Natural killer cell (primary cell): ENCODE data around the gene GLE1. TPM values are rescaled to one million over a fixed set of nuclear protein-coding genes. Genes with fewer than 3 reads are reported as not detected.
"Not testable (repeated sequence)": the region's sequence is repeated elsewhere in the genome, so short reads cannot be mapped to it uniquely, and the experiment has no call there.

Experiments
- ATAC-seq, 3 donors: fragments of 150-1000 bp in 2 of 3; fragments of 200-7000 bp in 1 of 3; cut with Tn5 transposase; 1 replicate in 1 of 3; 2 replicates in 2 of 3; pipeline ENCODE4 v1.10.0; 2021; ENCODE audit warnings: mild to moderate bottlenecking in 2 of 3, moderate library complexity in 2 of 3
- DNase-seq, 2 donors: peaks; one replicate each; pipeline versions ENCODE4 v3.0.0 to v3.0.0-alpha.2; 2013 to 2021; ENCODE audit warnings: mixed read lengths in 1 of 2
- H3K27ac ChIP-seq: one replicate; pipeline ENCODE4 v1.5.1; 2013; ENCODE audit warnings: mild to moderate bottlenecking, low read length
- H3K27me3 ChIP-seq: one replicate; pipeline ENCODE4 v1.6.1; 2013; ENCODE audit warnings: low read length; ENCODE audit not compliant: control insufficient read depth, insufficient read depth
- H3K36me3 ChIP-seq: one replicate; pipeline ENCODE4 v1.6.1; 2013; ENCODE audit warnings: low read length; ENCODE audit not compliant: control insufficient read depth, insufficient read depth
- H3K4me1 ChIP-seq: one replicate; pipeline ENCODE4 v1.6.1; 2013; ENCODE audit warnings: low read length; ENCODE audit not compliant: control insufficient read depth, insufficient read depth
- H3K4me3 ChIP-seq: one replicate; pipeline ENCODE4 v1.5.1; 2013; ENCODE audit warnings: low read length
- H3K9me3 ChIP-seq: one replicate; pipeline ENCODE4 v1.6.1; 2013; ENCODE audit warnings: low read length; ENCODE audit not compliant: control insufficient read depth, insufficient read depth
- H3K27ac Mint-ChIP-seq, 2 donors: one replicate each; pipeline ENCODE4 v1.8.0; 2022; ENCODE audit warnings: mild to moderate bottlenecking in 2 of 2, mixed read lengths in 2 of 2, moderate library complexity in 1 of 2
- H3K27me3 Mint-ChIP-seq, 2 donors: one replicate each; pipeline ENCODE4 v1.8.0; 2022; ENCODE audit warnings: low read depth in 2 of 2, mixed read lengths in 2 of 2
- H3K36me3 Mint-ChIP-seq: one replicate; pipeline ENCODE4 v1.8.0; 2022; ENCODE audit warnings: mixed read lengths
- H3K4me1 Mint-ChIP-seq, 2 donors: one replicate each; pipeline ENCODE4 v1.8.0; 2022; ENCODE audit warnings: mixed read lengths in 2 of 2
- H3K4me3 Mint-ChIP-seq: one replicate; pipeline ENCODE4 v1.8.0; 2022; ENCODE audit warnings: mild to moderate bottlenecking, moderate library complexity, mixed read lengths
- H3K9me3 Mint-ChIP-seq, 2 donors: one replicate each; pipeline ENCODE4 v1.8.0; 2022; ENCODE audit warnings: mixed read lengths in 2 of 2
- WGBS: methylation state at CpG from one replicate; pipeline ENCODE4 v1.1.7; 2013; ENCODE audit warnings: missing lambda C conversion rate; ENCODE audit not compliant: insufficient coverage; 5-methylcytosine and 5-hydroxymethylcytosine counted together
- intact Hi-C: fragments of 100-400 bp; cut with micrococcal nuclease; formaldehyde crosslinking; loops from one replicate; pipeline ENCODE4 v1.14.2; 2022
- total RNA-seq, 4 donors: library from RNA; stranded (reverse); fragments of 120-200 nt in 1 of 4; gene quantifications; one replicate each; pipeline versions ENCODE4 v1.2.3 to v1.2.4, GENCODE V29; 2013 to 2022
- TF ChIP-seq, protein P1 (sequence below): fragments of 200-600 bp; IDR thresholded peaks from one replicate; pipeline ENCODE4 v1.8.0; 2022; ENCODE audit warnings: antibody characterized with exemption

The GLE1 gene
- total RNA-seq, 3 donors from 2014 or later (not counting 1 experiment from before 2014, with no cell fraction given) = 21.2 to 33.3 (median 23.3) TPM

DNA sequence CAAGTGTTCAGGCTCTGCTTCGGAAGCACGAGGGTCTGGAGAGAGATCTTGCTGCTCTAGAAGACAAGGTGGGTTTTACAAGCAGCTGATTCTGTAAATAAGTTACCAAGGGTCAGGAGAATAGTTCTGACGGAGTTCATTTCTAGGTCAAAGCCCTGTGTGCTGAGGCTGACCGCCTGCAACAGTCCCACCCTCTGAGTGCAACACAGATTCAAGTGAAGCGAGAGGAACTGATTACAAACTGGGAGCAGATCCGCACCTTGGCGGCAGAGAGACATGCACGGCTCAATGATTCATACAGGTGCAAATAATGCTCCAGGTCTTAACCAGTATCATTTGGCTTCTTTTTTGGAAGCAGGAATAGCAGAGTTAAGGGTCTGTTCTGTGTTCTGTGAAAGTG, 72.7 kb downstream of the GLE1 start:
- no peak for ATAC-seq
- peaks cover 83% of the 10 kb centered on the region for H3K36me3 ChIP-seq
- DNase-seq = no peak
- no peaks in the 10 kb centered on the region for H3K4me1 ChIP-seq
- Mint-ChIP-seq H3K9me3 (no peaks in the 10 kb centered on the region), H3K27me3 (no peaks in the 10 kb centered on the region), H3K4me3 (no peak overlapping the region), H3K36me3 (peaks cover 38% of the 10 kb centered on the region), H3K27ac (no peak overlapping the region), H3K4me1 (peaks cover 5 to 8% of the 10 kb centered on the region in 2 donors)
- TF ChIP-seq, protein P1, sequence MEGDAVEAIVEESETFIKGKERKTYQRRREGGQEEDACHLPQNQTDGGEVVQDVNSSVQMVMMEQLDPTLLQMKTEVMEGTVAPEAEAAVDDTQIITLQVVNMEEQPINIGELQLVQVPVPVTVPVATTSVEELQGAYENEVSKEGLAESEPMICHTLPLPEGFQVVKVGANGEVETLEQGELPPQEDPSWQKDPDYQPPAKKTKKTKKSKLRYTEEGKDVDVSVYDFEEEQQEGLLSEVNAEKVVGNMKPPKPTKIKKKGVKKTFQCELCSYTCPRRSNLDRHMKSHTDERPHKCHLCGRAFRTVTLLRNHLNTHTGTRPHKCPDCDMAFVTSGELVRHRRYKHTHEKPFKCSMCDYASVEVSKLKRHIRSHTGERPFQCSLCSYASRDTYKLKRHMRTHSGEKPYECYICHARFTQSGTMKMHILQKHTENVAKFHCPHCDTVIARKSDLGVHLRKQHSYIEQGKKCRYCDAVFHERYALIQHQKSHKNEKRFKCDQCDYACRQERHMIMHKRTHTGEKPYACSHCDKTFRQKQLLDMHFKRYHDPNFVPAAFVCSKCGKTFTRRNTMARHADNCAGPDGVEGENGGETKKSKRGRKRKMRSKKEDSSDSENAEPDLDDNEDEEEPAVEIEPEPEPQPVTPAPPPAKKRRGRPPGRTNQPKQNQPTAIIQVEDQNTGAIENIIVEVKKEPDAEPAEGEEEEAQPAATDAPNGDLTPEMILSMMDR = no peak
- H3K4me3 ChIP-seq = no peak overlapping the region
- no peak overlapping the region for H3K27ac ChIP-seq
- intact Hi-C loops = no loop called here
- H3K9me3 ChIP-seq = no peaks in the 10 kb centered on the region
- WGBS = 97% methylated on average over 8 of the region's 8 CpGs
- H3K27me3 ChIP-seq = no peaks in the 10 kb centered on the region

DNA sequence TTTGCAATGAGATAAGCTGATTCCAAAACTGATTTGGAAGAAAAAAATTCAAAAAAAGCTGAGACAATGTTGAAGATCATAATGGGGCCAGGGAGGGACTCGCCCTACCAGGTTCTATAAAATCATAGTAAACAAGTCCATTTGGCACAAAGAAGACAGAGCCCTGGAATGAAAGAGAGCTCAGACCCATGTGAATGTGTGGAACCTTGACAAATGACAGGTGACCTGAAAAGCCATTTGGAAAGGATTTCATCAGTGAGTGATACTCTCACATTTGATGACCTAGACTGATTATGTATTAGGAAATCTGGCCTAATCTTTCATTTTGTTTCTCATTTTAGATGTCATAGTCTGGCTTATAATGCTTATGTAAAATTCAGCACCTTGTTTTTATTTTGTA, 74.7 kb downstream of the GLE1 start:
- H3K27me3 ChIP-seq = no peaks in the 10 kb centered on the region
- TF ChIP-seq, protein P1 = no peak
- intact Hi-C loops = no loop called here
- DNase-seq (no peak), ATAC-seq (no peak)
- Mint-ChIP-seq H3K4me3 (no peak overlapping the region), H3K4me1 (no peaks in the 10 kb centered on the region), H3K27ac (peak overlapping the region; percentile 57 to 60), H3K9me3 (no peaks in the 10 kb centered on the region), H3K36me3 (peaks cover 54% of the 10 kb centered on the region), H3K27me3 (no peaks in the 10 kb centered on the region)
- no peak overlapping the region for H3K27ac ChIP-seq
- H3K9me3 ChIP-seq = no peaks in the 10 kb centered on the region
- H3K4me1 ChIP-seq = no peaks in the 10 kb centered on the region
- peaks cover 96% of the 10 kb centered on the region for H3K36me3 ChIP-seq
- no peak overlapping the region for H3K4me3 ChIP-seq
- 100% methylated on average over 1 of the region's 1 CpG for WGBS

DNA sequence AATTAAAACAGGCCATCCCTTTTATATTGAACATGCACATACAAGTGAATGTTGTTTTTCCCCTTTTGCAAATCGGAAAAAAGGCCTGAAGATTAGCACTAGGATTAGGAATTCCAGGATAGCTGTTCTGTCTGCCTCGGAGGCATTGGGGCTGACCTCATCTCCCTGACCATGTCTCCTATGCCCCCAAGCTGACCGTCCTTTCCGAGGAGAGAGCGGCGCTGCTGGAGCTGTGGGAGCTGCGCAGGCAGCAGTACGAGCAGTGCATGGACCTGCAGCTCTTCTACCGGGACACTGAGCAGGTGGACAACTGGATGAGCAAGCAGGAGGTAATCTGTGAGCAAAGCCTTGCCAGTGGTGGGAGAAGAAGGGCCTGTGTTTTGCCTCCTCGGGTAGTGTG, 76.2 kb downstream of the GLE1 start:
- TF ChIP-seq, protein P1 = no peak
- Mint-ChIP-seq H3K9me3 (no peaks in the 10 kb centered on the region), H3K27ac (no peak overlapping the region), H3K27me3 (no peaks in the 10 kb centered on the region), H3K4me3 (no peak overlapping the region), H3K36me3 (peaks cover 53% of the 10 kb centered on the region), H3K4me1 (no peaks in the 10 kb centered on the region)
- DNase-seq (no peak), ATAC-seq (no peak)
- no peaks in the 10 kb centered on the region for H3K9me3 ChIP-seq
- no peaks in the 10 kb centered on the region for H3K4me1 ChIP-seq
- 98% methylated on average over 10 of the region's 10 CpGs for WGBS
- no peak overlapping the region for H3K4me3 ChIP-seq
- no peak overlapping the region for H3K27ac ChIP-seq
- H3K36me3 ChIP-seq = peaks cover 97% of the 10 kb centered on the region
- no peaks in the 10 kb centered on the region for H3K27me3 ChIP-seq
- intact Hi-C loops = no loop called here

DNA sequence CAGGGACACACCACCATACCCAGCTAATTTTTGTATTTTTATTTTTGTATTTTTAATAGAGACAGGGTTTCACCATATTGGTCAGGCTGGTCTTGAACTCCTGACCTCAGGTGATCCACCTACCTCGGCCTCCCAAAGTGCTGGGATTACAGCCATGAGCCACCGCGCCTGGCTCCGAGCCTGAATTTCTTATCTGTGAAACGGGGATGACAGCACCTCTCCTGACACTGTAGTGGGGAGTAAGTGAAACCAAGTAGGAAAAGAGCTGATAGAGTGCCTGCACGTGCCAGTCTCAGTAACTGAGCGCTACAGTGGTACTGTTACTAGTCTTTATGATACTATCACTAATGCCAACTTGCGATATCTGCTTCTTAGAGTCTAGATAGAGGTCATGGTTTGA, 80.6 kb downstream of the GLE1 start:
- H3K27me3 Mint-ChIP-seq, H3K9me3 Mint-ChIP-seq: not testable (repeated sequence)
- peaks cover 31% of the 10 kb centered on the region for H3K36me3 Mint-ChIP-seq

DNA sequence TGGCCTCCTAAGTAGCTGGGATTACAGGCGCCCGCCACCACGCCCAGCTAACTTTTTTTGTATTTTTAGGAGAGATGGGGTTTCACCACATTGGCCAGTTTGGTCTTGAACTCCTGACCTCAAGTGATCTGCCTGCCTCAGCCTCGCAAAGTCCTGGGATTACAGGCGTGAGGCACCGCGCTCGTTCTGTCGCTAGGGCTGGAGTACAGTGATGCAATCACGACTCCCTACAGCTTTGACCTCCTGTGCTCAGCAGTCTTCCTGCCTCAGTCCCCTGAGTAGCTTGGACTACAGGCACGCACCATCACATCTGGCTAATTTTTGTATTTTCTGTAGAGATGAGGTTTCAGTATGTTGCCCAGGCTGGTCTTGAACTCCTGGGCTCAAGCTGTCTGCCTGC, 82.4 kb downstream of the GLE1 start:
- H3K27ac ChIP-seq, H3K4me1 ChIP-seq, H3K27me3 ChIP-seq, intact Hi-C loops, H3K9me3 ChIP-seq, H3K4me1 Mint-ChIP-seq, H3K4me3 ChIP-seq, H3K9me3 Mint-ChIP-seq, ATAC-seq, H3K27me3 Mint-ChIP-seq, H3K4me3 Mint-ChIP-seq, DNase-seq: not testable (repeated sequence)
- peak overlapping the region in 1 of 2 donors; percentile 39 for H3K27ac Mint-ChIP-seq
- H3K36me3 ChIP-seq = peaks cover 84% of the 10 kb centered on the region
- 96% methylated on average over 11 of the region's 11 CpGs for WGBS
- H3K36me3 Mint-ChIP-seq = peaks cover 38% of the 10 kb centered on the region

More for the DNA sequence above, 80.6 kb downstream of the GLE1 start:
- H3K27me3 ChIP-seq, H3K4me1 ChIP-seq, H3K4me1 Mint-ChIP-seq, H3K27ac ChIP-seq, DNase-seq, intact Hi-C loops, ATAC-seq, H3K4me3 ChIP-seq, H3K27ac Mint-ChIP-seq, H3K4me3 Mint-ChIP-seq, H3K9me3 ChIP-seq: not testable (repeated sequence)
- WGBS = 98% methylated on average over 7 of the region's 8 CpGs
- H3K36me3 ChIP-seq = peaks cover 87% of the 10 kb centered on the region
